GM23248 (cell line): Measurements from ENCODE around the gene SHH. TPM values are rescaled to one million over a fixed set of nuclear protein-coding genes. Genes with fewer than 3 reads are reported as not detected.

Experiments used
- DNase-seq: peaks from one replicate; pipeline ENCODE4 v3.0.0-alpha.2; 2015
- H2AFZ ChIP-seq: fragments of 200-600 bp; sonication (generic); 2 replicates; pipeline ENCODE4 v1.6.1; 2016; ENCODE audit warnings: antibody characterized with exemption
- H3F3A ChIP-seq: fragments of 200-600 bp; sonication (generic); 2 replicates; pipeline ENCODE4 v1.6.1; 2016; ENCODE audit warnings: mild to moderate bottlenecking, antibody characterized with exemption, mixed run types; ENCODE audit not compliant: insufficient read depth
- H3K27ac ChIP-seq: fragments of 200-600 bp; sonication (generic); 2 replicates; pipeline ENCODE4 v1.5.1; 2016; ENCODE audit warnings: mild to moderate bottlenecking
- H3K27me3 ChIP-seq: fragments of 200-600 bp; sonication (generic); replicated peaks from 2 replicates; pipeline ENCODE4 v1.6.1; 2016; ENCODE audit warnings: mild to moderate bottlenecking; ENCODE audit not compliant: insufficient read depth
- H3K36me3 ChIP-seq: fragments of 200-600 bp; sonication (generic); 2 replicates; pipeline ENCODE4 v1.6.1; 2016; ENCODE audit warnings: low read depth, mild to moderate bottlenecking
- H3K4me1 ChIP-seq: fragments of 200-600 bp; sonication (generic); 2 replicates; pipeline ENCODE4 v1.6.1; 2016; ENCODE audit warnings: mild to moderate bottlenecking; ENCODE audit not compliant: insufficient read depth
- H3K4me2 ChIP-seq: fragments of 200-600 bp; sonication (generic); one replicate; pipeline ENCODE4 v1.6.1; 2016; ENCODE audit warnings: mild to moderate bottlenecking; ENCODE audit not compliant: unreplicated experiment
- H3K4me3 ChIP-seq: fragments of 200-600 bp; sonication (generic); 2 replicates; pipeline ENCODE4 v1.5.1; 2016; ENCODE audit warnings: mild to moderate bottlenecking
- H3K79me2 ChIP-seq: fragments of 200-600 bp; sonication (generic); 2 replicates; pipeline ENCODE4 v1.6.1; 2016; ENCODE audit warnings: mild to moderate bottlenecking; ENCODE audit not compliant: insufficient read depth
- H3K9ac ChIP-seq: fragments of 200-600 bp; sonication (generic); 2 replicates; pipeline ENCODE4 v1.6.1; 2016; ENCODE audit warnings: mild to moderate bottlenecking
- H3K9me2 ChIP-seq: fragments of 200-600 bp; sonication (generic); 2 replicates; pipeline ENCODE4 v1.6.1; 2016; ENCODE audit warnings: mixed run types, mild to moderate bottlenecking, moderate library complexity; ENCODE audit not compliant: insufficient read depth
- H3K9me3 ChIP-seq: fragments of 200-600 bp; sonication (generic); one replicate; pipeline ENCODE4 v1.6.1; 2017; ENCODE audit warnings: low read depth
- H4K20me1 ChIP-seq: fragments of 200-600 bp; sonication (generic); 2 replicates; pipeline ENCODE4 v1.6.0; 2016; ENCODE audit not compliant: insufficient read depth
- EZH2 ChIP-seq: fragments of 200-600 bp; sonication (generic); IDR thresholded peaks from 2 replicates; pipeline ENCODE4 v1.6.1; 2018; ENCODE audit warnings: antibody characterized with exemption, mild to moderate bottlenecking; ENCODE audit not compliant: insufficient read depth, poor library complexity, severe bottlenecking
- EZH2phosphoT487 ChIP-seq: fragments of 200-600 bp; sonication (generic); IDR thresholded peaks from 2 replicates; pipeline ENCODE4 v1.6.1; 2018; ENCODE audit warnings: antibody characterized with exemption, moderate library complexity, mild to moderate bottlenecking, low read depth; ENCODE audit not compliant: insufficient read depth
- WGBS, 2 experiments: methylation state at CpG; one replicate each; pipeline ENCODE4 v1.1.6; 2015 to 2017; ENCODE audit warnings: low lambda C conversion rate in 2 of 2, low coverage in 1 of 2; ENCODE audit errors: missing lambda C conversion rate in 2 of 2; 5-methylcytosine and 5-hydroxymethylcytosine counted together
- in situ Hi-C: fragments of 300-500 bp; cut with MboI; formaldehyde crosslinking; loops from 2 replicates; pipeline ENCODE4 v1.15.0; 2020
- polyA plus RNA-seq: library from polyadenylated mRNA; unstranded; fragments of >200 nt; fragmentation: Nextera tagmentation; extraction: Ambion mirVana; gene quantifications from 2 replicates; pipeline ENCODE4 v1.2.1, GENCODE V29; 2016
- total RNA-seq: library from RNA; depleted of rRNA; stranded (reverse); fragments of >200 nt; shearing (Covaris generic); gene quantifications from 2 replicates; pipeline ENCODE4 v1.2.3, GENCODE V29; 2014

SHH gene
- total and polyA plus RNA-seq, 2 experiments from 2014 or later = not detected

DNA sequence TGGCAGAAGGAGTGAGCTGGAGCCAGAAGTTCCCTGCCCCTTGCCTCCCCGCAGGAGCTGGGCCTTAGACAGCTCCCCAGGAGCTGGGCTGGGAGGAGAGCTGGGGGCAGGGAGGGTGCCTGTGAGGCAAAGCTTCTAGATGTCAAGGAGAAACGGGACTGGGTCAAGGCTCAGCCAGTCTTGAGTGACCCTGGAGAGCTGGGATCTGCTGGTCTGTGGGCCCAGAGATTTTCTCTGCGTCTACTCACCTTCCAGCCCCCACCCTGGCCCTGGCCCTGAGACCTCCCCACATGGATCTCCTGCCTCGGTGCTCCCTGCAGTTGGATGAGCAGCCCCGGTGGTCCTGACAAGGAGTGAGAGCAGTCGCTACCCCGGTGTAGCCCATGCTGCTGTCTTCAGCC lies 20.3 kb upstream of the SHH start:
- Histone ChIP-seq H4K20me1 (no peaks in the 10 kb centered on the region), H3K4me2 (no peak overlapping the region), H3K4me1 (no peaks in the 10 kb centered on the region), H2AFZ (no peak overlapping the region), H3K4me3 (no peak overlapping the region), H3K79me2 (no peaks in the 10 kb centered on the region), H3F3A (no peaks in the 10 kb centered on the region), H3K27me3 (no peaks in the 10 kb centered on the region), H3K9me2 (no peaks in the 10 kb centered on the region), H3K27ac (no peak overlapping the region), H3K9ac (no peak overlapping the region), H3K36me3 (no peaks in the 10 kb centered on the region), H3K9me3 (no peaks in the 10 kb centered on the region)
- WGBS, 2 experiments = 29 to 30% methylated on average over 7 of the region's 7 CpGs
- DNase-seq = no peak
- in situ Hi-C loops = no loop called here
- TF ChIP-seq EZH2 = no peak
- no peak for TF ChIP-seq EZH2phosphoT487

DNA sequence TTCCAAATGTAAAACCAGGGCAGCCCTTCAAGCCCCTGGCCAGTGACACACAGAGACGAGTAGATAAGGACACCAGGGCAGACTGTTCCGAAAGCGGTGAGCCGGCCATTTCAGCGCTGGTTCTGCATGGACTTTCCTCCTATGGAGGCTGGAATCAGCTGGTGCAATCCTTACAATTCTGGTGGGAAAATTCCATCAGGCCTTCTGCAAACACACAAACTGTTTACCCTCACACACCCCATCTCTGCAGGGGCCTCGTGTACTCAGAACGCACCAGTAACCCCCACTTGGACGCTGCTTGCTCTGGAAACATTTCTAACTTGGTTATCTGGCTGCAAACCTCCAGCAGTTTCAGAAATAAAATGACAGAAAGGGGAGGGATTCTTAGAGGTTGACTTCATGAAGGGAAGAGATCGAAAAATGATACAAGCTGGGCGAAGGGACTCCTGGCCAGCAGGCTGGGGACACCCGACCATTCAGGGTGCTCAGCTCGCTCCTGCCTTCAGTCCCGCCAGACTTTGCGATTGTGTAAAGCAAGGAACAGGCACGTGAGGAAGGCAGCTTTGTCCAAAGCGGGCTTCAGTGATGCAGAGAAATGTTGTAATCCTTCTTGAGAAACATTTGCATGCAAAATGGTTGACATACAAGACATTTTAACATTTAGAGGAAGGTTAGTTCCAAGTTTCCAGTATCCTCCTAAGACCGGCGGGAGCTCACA lies 19.7 kb upstream of the SHH start:
- WGBS, 2 experiments = 37 to 40% methylated on average over 18 of the region's 18 CpGs

DNA sequence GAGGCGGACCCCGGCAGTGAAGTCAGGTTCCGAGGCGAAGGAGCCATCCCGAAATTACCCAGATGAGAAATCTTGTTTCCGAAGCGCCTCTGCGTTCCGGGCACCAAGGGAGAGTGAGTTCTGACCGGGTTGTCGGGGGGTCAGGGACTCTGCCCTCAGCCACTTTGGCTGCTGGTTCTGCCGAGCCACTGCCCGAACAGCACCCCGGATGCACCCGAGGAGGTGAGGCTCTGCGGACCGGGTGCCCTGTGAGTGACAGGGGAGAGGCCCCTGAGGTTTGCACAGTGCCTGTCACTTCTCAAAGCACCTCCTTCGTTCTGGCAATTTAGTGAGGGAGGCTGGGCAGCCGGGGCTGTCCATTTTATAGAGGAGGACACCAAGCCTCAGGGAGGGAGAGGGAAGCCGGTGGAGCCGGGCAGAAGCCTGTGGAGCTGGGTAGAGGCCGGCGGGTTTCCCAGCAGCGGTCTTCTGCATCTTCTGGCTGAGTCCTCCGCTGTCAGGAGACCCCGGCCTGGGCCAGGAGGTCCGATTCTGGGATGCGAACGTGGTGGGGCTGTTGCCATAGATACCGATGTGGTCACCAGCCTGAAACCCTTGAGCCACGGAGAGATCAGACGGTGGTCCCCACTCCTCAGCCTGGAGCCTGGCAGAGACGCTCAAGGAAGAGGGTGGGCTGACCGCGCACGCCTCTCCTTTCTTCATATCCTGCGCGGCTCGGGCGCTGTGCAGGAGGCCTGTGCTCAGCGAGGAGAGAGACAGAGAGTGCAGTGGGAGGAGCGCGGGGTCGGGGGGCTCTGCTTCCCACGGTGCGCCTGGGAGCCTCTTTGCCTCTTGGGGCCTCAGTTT lies 18.9 kb upstream of the SHH start:
- DNase-seq = no peak
- H3F3A ChIP-seq = no peaks in the 10 kb centered on the region
- H4K20me1 ChIP-seq = no peaks in the 10 kb centered on the region
- no peaks in the 10 kb centered on the region for H3K36me3 ChIP-seq
- H3K4me1 ChIP-seq = no peaks in the 10 kb centered on the region
- H3K27ac ChIP-seq = no peak overlapping the region
- no peak overlapping the region for H3K9ac ChIP-seq
- H2AFZ ChIP-seq = no peak overlapping the region
- no peaks in the 10 kb centered on the region for H3K9me3 ChIP-seq
- no peak overlapping the region for H3K4me3 ChIP-seq
- no peaks in the 10 kb centered on the region for H3K27me3 ChIP-seq
- H3K79me2 ChIP-seq = no peaks in the 10 kb centered on the region
- H3K4me2 ChIP-seq = no peak overlapping the region
- in situ Hi-C loops = no loop called here
- TF ChIP-seq EZH2phosphoT487 = no peak
- no peak for TF ChIP-seq EZH2
- no peaks in the 10 kb centered on the region for H3K9me2 ChIP-seq
- 53 to 60% methylated on average over 38 to 46 of the region's 46 CpGs for WGBS, 2 experiments

More for the DNA sequence above, 19.7 kb upstream of the SHH start:
- Histone ChIP-seq H4K20me1 (no peaks in the 10 kb centered on the region), H3K27ac (no peak overlapping the region), H3K4me1 (no peaks in the 10 kb centered on the region), H3K9me3 (no peaks in the 10 kb centered on the region), H3K9me2 (no peaks in the 10 kb centered on the region), H2AFZ (no peak overlapping the region), H3K9ac (no peak overlapping the region), H3K79me2 (no peaks in the 10 kb centered on the region), H3K36me3 (no peaks in the 10 kb centered on the region), H3K4me2 (no peak overlapping the region), H3K4me3 (no peak overlapping the region), H3F3A (no peaks in the 10 kb centered on the region), H3K27me3 (no peaks in the 10 kb centered on the region)
- TF ChIP-seq EZH2phosphoT487 (no peak), EZH2 (no peak)
- in situ Hi-C loops = no loop called here
- no peak for DNase-seq

DNA sequence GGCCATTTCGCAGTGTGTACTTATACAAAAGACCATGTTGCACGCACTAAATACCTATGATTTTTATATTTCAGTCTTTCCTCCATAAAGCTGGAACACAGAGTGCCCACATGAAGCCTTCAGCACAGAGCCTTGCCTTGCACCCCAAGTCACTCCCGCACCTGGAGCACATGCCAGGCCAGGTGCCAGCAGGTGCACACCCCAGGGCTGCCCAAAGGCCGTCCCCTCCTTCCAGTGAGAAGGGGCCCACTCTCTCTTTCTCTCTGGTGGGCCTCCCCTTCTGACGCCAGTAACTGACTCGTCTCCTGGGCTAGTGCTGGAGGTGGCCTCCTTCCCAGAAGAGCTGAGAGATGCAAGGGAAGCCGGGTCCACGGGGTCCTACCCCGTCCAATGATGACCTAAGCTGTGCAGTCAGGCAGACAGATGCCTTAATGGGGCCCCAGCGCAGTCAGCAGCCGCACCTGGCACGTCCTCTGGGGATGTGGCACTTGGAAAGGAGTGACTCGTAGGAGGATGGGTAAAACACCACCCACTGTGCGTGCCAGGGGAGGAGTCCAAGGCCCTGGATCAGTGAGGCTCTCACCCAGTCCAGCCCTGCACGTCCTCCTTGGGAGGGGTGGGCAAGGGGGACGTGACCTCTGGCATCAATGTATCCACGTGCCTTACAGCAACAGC lies 17.7 kb upstream of the SHH start:
- no peak overlapping the region for H2AFZ ChIP-seq
- no peaks in the 10 kb centered on the region for H3F3A ChIP-seq
- no peaks in the 10 kb centered on the region; the same call in 1 of the 2 replicates for H3K27me3 ChIP-seq
- no peaks in the 10 kb centered on the region for H3K9me3 ChIP-seq
- no peaks in the 10 kb centered on the region for H4K20me1 ChIP-seq
- H3K9me2 ChIP-seq = no peaks in the 10 kb centered on the region
- H3K27ac ChIP-seq = no peak overlapping the region
- H3K4me1 ChIP-seq = no peaks in the 10 kb centered on the region
- 30 to 35% methylated on average over 17 of the region's 17 CpGs for WGBS, 2 experiments
- TF ChIP-seq EZH2phosphoT487 (no peak), EZH2 (no peak)
- in situ Hi-C loops = no loop called here
- no peaks in the 10 kb centered on the region for H3K36me3 ChIP-seq
- no peak overlapping the region for H3K9ac ChIP-seq
- no peaks in the 10 kb centered on the region for H3K79me2 ChIP-seq
- no peak for DNase-seq
- no peak overlapping the region for H3K4me2 ChIP-seq
- H3K4me3 ChIP-seq = no peak overlapping the region
